Choroid plexus epithelial cell (primary cell): ENCODE data around the gene MIOX.

Experiments
- DNase-seq: peaks from one replicate; pipeline ENCODE4 v3.0.0-alpha.2; 2010; ENCODE audit warnings: low read depth
- H3K4me3 ChIP-seq: 2 replicates; pipeline ENCODE4 v1.5.1; 2011; ENCODE audit warnings: low read depth, mild to moderate bottlenecking, control low read depth, low read length, moderate library complexity
- TF ChIP-seq, protein P1 (sequence below): conservative IDR thresholded peaks from 2 replicates; pipeline ENCODE4 v1.5.1; 2011; ENCODE audit warnings: low read depth, mild to moderate bottlenecking, control low read depth, inconsistent platforms, low read length, moderate library complexity

Gene MIOX

DNA sequence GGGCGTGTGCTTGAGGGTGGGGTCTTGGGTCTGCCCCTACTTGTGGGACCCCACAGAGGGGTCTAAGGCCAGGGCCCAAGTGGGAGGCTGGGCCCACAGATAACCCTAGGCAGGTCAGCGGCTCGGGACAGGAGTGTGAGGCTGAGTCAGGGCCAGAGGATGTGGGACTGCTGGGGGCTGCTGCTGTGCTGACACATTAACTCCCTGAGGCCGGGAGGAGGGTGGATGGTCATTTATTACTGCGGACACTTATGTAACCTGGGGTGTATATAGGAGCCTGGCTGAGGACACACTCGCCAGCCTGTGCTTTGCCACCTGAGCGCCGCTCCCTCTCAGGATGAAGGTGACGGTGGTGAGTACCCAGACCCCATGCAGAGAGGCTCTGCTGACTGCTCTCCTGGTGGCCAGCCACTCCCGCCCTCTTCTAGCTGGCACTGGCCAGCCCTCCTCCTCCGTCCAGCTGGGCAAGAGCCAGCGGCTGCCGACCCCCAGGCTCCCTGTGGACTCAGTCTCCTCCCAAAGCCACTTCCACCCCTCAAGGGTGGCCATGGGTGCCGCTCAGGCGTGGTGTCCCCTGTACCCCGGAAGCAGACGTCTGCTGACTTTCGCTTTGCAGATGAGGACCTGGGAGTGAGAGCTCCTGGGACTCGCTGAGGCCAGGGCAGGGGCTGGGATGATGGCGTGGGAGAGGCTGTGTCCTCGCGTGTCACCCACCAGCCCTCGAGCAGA lies at the start of gene MIOX:
MIOX (plus strand) TSS at position 299 of the 729 bp plus-strand sequence; CDS start at position 338, 39 bp downstream.
- TF ChIP-seq, protein P1, sequence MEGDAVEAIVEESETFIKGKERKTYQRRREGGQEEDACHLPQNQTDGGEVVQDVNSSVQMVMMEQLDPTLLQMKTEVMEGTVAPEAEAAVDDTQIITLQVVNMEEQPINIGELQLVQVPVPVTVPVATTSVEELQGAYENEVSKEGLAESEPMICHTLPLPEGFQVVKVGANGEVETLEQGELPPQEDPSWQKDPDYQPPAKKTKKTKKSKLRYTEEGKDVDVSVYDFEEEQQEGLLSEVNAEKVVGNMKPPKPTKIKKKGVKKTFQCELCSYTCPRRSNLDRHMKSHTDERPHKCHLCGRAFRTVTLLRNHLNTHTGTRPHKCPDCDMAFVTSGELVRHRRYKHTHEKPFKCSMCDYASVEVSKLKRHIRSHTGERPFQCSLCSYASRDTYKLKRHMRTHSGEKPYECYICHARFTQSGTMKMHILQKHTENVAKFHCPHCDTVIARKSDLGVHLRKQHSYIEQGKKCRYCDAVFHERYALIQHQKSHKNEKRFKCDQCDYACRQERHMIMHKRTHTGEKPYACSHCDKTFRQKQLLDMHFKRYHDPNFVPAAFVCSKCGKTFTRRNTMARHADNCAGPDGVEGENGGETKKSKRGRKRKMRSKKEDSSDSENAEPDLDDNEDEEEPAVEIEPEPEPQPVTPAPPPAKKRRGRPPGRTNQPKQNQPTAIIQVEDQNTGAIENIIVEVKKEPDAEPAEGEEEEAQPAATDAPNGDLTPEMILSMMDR, result no peak
- no peak within 1 kb of the TSS for H3K4me3 ChIP-seq
- DNase-seq, result peak; percentile 15

- no peak overlapping the region for H3K4me3 ChIP-seq
- TF ChIP-seq, protein P1, result no peak
- DNase-seq, result no peak
Observed at GRCh38 chr22:50437511-50438304, 49.0 kb upstream of the MIOX start.

DNA sequence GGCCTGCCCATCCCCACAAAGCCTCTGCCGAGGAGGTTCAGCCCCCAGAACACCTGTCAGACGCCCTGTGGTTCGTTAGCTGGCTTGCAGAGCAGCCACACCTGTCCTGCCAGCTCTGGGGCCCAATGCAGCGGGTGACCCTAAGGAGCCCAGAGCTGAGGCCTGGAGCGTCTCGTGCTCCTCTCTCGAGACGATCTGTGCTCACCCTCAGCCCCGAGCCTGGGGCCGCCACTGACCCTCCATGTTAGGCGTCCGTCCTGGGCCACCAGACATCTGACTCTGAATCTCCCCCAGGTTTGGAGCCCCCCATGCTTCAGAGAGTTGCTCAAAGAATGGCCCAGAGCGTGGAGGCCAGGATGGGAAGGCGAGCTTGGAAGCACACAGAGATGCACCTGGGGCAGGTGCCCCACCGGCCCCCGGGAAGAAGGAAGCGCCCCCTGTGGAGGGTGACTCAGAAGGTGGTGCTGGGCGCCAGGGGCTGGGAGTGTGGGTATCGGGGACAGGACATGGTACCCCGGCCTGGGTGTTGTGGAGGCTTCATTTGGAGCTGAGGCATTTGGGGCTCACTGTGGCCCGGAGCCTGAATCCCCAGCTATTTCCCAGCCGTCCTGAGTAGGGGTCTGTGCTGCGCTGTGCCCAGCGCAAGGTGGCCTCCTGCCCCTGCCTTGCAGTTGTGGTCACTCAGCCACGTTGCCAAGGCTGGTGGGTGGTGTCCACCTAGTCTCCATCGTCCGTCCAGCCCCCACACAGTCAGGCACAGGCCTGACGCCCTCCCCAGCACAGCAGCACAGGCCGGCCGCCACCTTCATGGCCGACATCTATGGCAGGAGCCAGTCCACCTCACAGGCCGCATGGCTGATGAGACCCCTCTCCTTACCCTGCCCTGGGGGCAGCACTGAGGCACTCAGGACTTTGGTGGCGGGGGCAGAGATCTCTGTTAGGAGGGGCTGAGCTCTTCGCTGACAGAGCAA lies 48.1 kb upstream of the MIOX start:
- H3K4me3 ChIP-seq, result no peak overlapping the region
- TF ChIP-seq, protein P1, result no peak
- no peak for DNase-seq

- no peak for DNase-seq
- H3K4me3 ChIP-seq, result no peak overlapping the region
- TF ChIP-seq, protein P1, result no peak
Observed at GRCh38 chr22:50439314-50439870, 47.3 kb upstream of the MIOX start.

DNA sequence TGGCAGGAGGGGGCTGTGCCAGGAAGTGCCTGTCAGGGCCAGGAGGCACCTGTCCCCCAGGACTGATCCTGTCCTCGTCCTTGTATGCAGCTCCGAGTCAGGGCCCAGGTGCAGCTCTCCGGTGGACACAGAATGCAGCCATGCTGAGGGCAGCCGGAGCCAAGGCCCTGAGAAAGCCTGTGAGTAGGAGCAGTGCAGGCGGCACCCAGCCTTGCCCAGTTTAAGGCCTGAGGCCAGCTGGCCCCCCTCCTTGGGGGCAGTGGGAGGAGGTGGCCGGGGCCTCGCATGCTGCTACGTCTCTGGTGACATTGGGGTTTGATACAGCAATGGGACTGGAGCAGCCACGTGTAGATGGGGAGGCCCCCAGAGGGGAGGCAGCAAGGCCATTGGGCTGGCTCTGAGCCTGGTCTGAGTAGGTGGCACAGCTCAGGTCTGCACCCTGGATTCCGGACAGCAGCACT lies 46.8 kb upstream of the MIOX start:
- TF ChIP-seq, protein P1, result no peak
- DNase-seq, result no peak
- H3K4me3 ChIP-seq, result no peak overlapping the region

DNA sequence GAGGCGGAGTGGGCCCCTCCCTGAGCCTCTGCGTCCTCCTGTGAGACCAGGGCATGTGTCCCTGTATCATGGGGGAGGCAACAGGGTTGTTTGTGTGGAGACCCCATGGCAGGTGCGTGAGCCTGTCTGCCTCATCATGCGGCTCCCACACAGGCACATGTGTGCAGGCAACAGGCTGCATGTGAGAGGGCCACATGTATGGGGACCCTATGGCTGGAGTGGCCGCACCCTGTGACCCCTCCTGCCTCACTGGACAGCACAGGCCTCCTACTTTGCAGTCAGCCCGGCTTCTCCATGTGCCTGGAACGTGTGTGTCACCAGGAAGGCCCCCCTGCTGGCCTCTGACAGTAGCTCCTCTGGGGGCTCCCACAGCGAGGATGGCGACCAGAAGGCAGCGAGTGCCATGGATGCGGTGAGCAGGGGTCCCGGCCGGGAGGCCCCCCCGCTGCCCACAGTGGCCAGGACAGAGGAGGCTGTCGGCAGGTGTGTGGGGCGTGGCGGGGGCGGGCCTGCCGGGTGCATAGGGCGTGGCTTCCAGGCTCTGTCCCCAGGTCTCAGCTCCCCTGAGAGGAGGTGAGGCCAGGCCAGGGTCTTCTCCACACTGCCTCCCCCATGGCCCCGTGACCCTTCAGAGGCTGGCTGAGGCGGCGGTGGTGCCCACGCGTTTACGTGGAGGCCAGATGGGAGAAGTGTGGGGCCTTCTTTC lies 46.0 kb upstream of the MIOX start:
- TF ChIP-seq, protein P1, result no peak
- no peak overlapping the region for H3K4me3 ChIP-seq
- no peak for DNase-seq
